GM13976 (cell line): ENCODE results near the gene KYNU.
"Not testable (repeated sequence)": the region's sequence is repeated elsewhere in the genome, so short reads cannot be mapped to it uniquely, and the experiment has no call there.

Experiments
- DNase-seq: peaks from one replicate; pipeline ENCODE4 v3.0.0; 2012; ENCODE audit warnings: low spot score
- CTCF ChIP-seq: IDR thresholded peaks from 2 replicates; pipeline ENCODE4 v1.5.1; 2012; ENCODE audit warnings: borderline replicate concordance, mild to moderate bottlenecking; ENCODE audit not compliant: insufficient read depth; ENCODE audit errors: extremely low read depth, missing control alignments, control extremely low read depth
- in situ Hi-C: fragments of 300-500 bp; cut with MboI; formaldehyde crosslinking; loops from one replicate; pipeline ENCODE4 v1.12.0; 2022; ENCODE audit warnings: low sequenced_read_pairs, mixed read lengths, inconsistent platforms; ENCODE audit not compliant: unreplicated experiment

Gene KYNU

DNA sequence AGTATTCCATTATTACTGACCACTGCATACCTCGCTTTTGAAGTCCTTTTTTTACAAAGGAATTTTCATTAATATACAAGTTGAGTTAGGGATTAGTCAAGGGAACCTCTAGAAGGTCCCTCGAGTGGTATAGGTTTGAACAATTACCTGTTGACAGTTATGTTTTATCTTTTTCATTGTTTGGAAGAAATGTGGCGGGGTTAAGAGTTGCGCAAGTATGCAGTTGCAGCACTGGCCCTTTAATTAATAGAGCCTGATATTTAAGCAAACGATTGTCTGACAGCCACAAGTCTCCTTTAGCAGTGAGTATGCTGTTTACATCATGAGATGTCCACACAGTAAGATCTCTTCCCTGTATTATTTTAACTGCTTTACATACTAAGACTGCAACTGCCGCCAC lies 24.3 kb downstream of the KYNU start:
- in situ Hi-C loops, result no loop called here
- DNase-seq, result no peak
- no peak for TF ChIP-seq CTCF

- DNase-seq, in situ Hi-C loops: not testable (repeated sequence)
Observed at GRCh38 chr2:142903726-142904125, 26.3 kb downstream of the KYNU start.

DNA sequence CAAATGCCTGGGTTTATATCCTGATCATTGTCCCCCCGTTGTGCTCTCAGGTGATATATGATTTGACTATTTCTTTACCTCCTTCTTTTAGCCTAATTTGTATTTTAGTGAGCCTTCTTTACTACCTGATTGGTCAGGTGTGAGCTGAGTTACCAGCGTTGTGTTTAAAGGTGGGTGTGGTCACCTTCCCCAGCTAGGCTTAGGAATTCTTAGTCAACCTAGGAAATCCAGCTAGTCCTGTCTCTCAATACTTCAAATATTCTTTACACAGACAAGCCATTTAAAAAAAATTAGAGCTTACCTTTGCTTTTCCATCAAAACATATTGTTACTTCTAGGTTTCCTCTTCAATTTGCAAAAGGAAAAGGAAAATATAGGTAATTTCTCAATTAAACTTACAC lies 30.2 kb downstream of the KYNU start:
- TF ChIP-seq CTCF, result no peak
- DNase-seq, result no peak
- in situ Hi-C loops, result no loop called here

DNA sequence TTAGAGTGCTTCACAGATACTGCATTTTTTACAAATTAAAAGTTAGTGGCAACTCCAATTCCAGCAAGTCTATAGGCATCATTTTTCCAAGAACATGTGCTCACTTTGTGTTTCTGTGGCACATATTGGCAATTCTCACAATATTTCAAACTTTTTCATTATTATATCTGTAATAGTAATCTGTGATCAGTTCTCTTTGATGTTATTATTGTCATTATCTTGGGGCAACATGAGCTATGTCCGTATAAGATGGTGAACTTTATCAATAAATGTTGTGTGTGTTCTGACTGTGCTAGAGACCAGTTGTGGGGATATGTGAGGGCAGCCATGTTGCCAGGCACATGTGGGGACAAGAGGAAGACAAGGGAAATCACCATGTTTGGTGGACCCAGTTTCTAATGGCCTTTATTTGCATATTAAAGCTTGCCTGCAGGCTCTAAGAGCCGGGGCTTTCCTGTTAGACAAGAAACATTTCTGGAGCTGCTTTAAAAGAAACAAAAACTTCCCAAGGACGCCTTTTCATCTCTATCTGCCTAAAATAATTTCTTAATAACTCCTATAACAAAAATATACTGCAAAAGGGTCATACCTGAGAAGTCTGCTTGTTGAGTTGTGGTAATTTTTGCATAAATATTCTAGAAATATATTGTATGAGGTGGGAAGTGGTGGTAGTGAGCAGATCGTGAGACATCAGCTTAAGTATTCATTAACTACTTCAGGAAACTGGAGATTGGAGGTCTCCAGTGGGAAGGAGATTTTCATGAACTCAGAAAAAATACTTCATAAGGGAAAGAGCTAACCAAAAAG lies 37.2 kb downstream of the KYNU start:
- in situ Hi-C loops, result no loop called here
- DNase-seq, result peak; percentile 29
- no peak for TF ChIP-seq CTCF

DNA sequence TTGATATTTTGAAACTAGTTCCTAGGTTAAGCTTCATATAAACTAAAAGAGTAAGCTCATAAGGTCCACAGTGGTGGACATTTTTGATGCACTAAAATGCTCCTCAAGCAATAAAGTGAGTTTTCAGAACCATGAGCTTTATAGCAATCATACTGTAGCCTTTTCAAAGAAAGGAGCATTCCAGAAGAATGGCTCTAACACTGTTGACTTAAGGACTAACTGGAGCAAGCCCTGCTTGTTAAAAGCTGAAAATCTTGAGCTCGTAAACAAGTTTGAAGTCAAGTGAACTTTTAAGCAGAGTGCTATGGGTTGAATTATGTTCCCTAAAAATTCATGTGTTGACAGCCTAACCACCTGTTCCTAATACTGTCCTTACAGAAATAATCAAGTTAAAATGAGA lies 38.0 kb downstream of the KYNU start:
- TF ChIP-seq CTCF, result no peak
- in situ Hi-C loops, result no loop called here
- DNase-seq, result no peak

- no peak for TF ChIP-seq CTCF
- no peak for DNase-seq
- in situ Hi-C loops, result no loop called here
Observed at GRCh38 chr2:142918624-142919023, 41.2 kb downstream of the KYNU start.

DNA sequence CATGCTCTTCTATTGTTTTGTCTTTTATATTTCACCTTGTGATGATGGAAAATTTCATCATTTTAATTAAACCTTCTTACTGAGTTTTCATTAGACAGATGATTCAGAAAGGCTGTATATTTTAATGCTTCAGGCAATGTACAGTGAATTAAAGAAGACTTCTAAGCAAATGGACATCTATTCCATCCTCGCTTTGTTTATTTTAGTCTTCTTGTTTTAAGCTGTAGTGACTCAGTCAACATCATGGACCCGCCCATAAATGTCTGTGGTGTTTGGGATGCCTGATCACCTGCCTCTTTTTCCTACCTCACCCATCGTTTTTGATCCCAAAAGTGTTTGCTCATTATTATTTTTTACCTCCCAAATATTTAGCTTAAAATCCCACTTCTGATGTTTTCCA lies 43.1 kb downstream of the KYNU start:
- TF ChIP-seq CTCF, result no peak
- in situ Hi-C loops, result no loop called here
- no peak for DNase-seq
